ENCODE data around the gene MADCAM1.
"Not testable (repeated sequence)": the region's sequence is repeated elsewhere in the genome, so short reads cannot be mapped to it uniquely, and the experiment has no call there.

MADCAM1 gene
- 0 to 0.69 (median 0.33) reads per million in 4 donors for total RNA-seq

GRCh38 chr19:496112-496665 is at the start of gene MADCAM1:
Gene MADCAM1, plus strand, starts transcription at chr19:496486. Its CDS starts 14 bp downstream, at chr19:496500.
- DNase-seq, result no peak

- DNase-seq, result no peak
These were observed 49.2 kb upstream of the MADCAM1 start for GRCh38 chr19:447064-447426.

GRCh38 chr19:447816-448560 is 48.3 kb upstream of the MADCAM1 start:
- no peak for DNase-seq

- no peak for DNase-seq
These were observed 46.4 kb upstream of the MADCAM1 start for GRCh38 chr19:449916-450315.

- not testable (repeated sequence) for DNase-seq
These were observed 45.3 kb upstream of the MADCAM1 start for GRCh38 chr19:450912-451481.

- DNase-seq, result no peak
These were observed 43.5 kb upstream of the MADCAM1 start for GRCh38 chr19:452829-453228.

GRCh38 chr19:453606-454005 is 42.7 kb upstream of the MADCAM1 start:
- no peak for DNase-seq

- no peak for DNase-seq
These were observed 41.1 kb upstream of the MADCAM1 start for GRCh38 chr19:455031-455705.

GRCh38 chr19:455851-456546 is 40.3 kb upstream of the MADCAM1 start:
- no peak for DNase-seq

- no peak for DNase-seq
These were observed 39.7 kb upstream of the MADCAM1 start for GRCh38 chr19:456547-457110.

- DNase-seq, result no peak
These were observed 38.6 kb upstream of the MADCAM1 start for GRCh38 chr19:457636-458035.

- DNase-seq, result no peak
These were observed 37.9 kb upstream of the MADCAM1 start for GRCh38 chr19:458091-459042.

- no peak for DNase-seq
These were observed 36.4 kb upstream of the MADCAM1 start for GRCh38 chr19:459724-460511.

- no peak for DNase-seq
These were observed 35.2 kb upstream of the MADCAM1 start, which contains the start of gene SHC2 for GRCh38 chr19:460877-461720. Gene SHC2, minus strand, starts transcription at chr19:461033. Its CDS starts 37 bp downstream, at chr19:460996.

- no peak for DNase-seq
These were observed 34.4 kb upstream of the MADCAM1 start for GRCh38 chr19:461721-462551.

GRCh38 chr19:463483-464207 is 32.6 kb upstream of the MADCAM1 start:
- no peak for DNase-seq

- DNase-seq, result no peak
These were observed 32.1 kb upstream of the MADCAM1 start for GRCh38 chr19:464208-464545.

Measured in T-helper 1 cell (primary cell).